NCI-H1436 (cell line): ENCODE data around the gene TXNDC5.
"Not testable (repeated sequence)": the region's sequence is repeated elsewhere in the genome, so short reads cannot be mapped to it uniquely, and the experiment has no call there.

Source experiments
- DNase-seq: peaks from one replicate; lab custom pipeline; 2025; lab: John Stamatoyannopoulos, UW

TXNDC5 gene

DNA sequence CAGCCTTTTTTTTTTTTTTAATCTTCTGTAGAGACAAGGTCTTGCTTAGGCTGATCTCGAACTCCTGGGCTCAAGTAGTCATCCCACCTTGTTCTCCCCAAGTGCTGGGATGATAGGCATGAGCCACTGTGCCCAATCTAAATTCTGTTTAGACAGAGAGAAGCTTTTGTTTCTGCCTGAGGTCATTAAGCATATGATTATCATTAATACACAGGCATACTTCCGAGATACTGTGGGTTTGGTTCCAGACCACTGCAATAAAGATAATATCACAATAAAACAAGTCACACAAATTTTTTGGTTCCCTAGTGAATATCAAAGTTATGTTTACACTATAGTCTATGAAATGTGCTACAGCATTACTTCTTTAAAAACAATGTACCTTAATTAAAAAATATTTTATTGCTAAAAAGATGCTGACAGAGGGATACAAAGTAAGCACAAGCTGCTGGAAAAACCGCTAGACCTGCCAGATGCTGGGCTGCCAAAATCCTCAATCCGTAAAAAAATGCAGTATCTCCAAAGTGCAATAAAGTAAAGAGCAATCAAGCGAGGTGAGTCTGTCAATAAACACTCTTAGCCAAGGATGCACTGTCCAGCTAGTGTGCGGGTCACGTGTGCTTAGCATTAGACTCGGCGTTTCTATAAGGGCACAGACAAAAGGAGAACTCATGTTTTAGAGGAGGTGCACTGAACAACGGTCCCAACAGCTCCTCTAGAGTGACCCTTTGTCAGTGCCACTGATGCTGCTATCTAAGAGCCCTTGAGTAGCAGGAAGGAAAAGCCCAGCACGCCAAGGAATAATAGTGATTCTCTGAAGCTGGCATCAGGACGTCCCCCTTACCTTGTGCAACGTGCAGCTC is 16.1 kb downstream of the TXNDC5 start:
- no peak for DNase-seq

DNA sequence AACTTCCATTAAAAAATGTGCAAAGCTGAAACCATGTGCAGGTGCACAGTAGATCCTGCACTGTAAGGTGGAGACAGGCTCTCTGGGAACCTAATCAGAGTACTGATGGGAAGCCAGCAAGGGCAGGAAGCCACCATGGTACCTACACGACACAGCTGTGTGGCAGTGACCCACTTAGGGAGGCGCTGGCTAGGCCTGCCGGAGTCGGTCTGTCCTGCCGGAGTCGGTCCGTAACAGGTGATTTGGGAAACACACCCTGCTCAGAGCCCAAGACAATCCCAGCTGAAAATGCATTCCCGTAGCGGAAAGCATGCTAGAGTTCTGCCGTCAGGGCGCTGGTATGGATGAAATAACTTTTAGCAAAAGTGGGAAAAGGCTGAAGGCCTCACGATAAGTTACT is 17.2 kb downstream of the TXNDC5 start:
- DNase-seq: no peak

DNA sequence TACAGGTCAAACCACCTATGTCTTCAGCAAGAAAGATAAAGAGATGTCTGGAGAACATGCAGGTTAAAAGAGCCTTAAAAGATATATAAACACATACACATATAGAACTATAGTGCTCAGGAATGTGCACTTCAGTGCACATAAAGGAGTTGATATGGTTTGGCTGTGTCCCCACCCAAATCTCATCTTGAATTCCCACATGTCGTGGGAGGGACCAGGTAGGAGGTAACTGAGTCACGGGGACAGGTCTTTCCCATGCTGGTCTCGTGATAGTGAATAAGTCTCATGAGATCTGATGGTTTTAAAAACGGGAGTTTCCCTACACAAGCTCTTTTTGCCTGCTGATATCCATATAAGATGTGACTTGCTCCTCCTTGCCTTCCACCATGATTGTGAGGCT is 18.2 kb downstream of the TXNDC5 start:
- not testable (repeated sequence) for DNase-seq

DNA sequence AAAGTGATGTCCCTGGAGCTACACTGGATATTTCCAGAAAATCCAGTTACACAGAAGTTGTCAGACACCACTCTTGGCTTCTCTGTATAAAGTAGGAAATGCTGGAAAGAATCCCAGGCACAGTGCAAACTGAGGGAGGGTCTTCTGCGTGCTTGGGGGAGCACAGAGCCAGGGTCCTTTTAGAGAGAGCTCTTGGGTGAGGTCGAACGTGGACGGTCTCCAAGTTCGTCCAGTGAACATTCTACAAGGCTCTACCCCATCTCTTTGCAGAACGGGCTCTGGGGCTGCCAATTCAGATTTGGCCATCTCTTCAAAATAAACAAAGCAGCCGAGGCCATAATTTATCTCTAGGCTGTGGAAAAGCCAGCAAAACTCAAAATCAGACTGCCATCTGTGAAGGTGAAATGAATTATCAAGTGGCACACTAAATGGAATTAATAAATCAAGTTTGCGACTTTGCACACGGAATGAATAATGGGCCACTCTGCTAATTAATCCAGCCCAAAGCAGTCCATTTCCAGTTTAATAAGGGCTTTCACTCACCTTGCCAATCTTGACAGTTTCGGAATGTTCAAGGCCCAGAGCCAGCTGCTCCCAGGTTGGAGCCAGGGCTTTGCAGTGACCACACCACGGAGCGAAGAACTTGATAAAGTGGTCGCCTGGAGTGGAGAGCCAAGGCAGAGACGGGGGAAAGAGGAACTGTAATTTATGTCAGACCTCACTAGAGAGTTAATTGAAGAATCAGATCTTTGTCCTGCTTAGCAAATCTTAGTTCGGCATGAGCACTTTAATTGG is 19.3 kb downstream of the TXNDC5 start:
- no peak for DNase-seq

DNA sequence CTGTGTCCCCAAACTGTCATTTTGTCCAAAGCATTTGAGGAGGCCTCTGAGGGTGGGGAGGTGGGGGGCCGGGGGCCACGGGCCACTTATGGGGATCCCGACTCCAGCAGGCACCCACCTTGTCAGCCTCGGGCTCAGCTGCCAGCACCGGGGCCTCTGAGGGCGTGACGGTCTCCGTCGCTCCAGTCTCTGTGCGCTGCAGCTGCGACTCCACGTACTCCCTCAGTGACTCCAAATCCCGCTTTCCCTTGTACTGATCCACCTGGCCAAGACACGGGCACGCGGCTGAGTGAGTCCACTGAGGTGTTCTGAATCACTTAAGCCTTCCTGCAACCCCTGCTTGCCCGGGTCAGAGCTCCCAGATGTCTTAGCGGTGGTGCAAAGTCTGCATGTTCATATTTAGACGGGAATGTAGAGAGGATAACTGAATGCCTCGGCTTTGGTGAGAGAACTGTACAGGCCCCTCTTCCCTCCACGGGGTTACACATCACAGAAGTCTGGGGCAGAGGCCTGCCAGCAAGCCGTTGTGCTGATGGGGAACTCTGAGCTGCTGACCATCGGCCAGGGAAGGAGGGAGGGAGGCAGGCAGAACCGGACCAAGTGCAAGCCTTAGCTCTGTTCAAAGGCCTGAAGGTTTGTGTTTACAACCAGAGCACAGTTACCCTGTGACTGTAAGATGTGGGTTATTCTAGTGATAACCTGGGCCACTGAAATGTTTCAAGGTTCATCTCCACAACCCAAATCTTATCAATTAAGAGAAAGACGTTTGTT is 21.8 kb downstream of the TXNDC5 start:
- no peak for DNase-seq

DNA sequence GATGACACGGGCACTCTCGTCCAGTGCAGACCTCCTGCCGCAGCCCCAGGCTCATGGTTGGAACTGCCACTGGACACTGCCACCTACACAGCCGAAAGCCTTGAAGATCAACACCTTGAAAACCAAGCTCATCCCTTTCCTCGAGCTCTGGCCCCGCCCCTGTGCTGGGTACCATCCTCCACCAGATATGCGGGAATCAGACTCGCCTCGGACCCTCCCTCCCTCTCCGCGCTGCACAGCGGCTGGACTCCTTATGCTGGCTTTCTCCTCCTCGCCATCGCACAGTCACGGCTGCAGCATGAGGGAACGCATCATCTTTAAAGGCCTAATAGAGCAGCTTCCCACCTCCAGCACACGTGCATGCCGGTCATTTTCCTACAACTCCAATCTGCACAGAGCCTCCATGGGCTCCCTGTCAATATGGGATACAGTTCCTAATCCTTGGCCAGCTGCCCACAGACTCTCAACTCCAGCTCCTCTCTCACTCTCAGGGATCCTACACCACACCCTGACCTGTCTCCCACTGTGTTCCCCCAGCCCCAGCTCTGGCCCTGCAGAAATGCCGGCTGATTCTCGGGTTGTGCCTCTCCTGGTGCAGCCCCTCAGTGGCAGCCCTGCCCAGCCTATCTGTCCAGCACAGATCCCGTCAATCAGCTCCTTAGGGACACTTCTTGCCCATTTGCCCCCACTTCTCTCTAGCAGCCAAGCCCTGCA is 23.2 kb downstream of the TXNDC5 start:
- no peak for DNase-seq

DNA sequence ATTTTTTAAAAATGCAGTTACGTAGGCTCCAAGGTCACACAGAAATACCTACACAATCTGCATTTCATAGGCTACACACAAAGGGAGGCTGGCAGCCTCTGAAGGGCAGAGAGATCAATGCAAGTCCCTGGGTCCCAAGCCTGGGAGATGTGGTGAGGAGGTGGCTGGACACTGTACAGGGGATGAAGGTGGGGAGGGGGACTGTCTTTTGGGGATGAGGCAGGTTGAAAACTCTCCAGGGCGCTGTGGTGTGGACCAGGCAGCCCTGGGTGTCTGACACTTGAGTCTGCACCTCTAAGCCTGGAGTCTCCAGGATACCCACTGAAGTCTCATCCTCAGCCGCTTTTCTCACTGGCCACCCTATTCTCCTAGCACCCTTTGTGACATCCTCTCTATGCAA is 24.5 kb downstream of the TXNDC5 start:
- DNase-seq: no peak

DNA sequence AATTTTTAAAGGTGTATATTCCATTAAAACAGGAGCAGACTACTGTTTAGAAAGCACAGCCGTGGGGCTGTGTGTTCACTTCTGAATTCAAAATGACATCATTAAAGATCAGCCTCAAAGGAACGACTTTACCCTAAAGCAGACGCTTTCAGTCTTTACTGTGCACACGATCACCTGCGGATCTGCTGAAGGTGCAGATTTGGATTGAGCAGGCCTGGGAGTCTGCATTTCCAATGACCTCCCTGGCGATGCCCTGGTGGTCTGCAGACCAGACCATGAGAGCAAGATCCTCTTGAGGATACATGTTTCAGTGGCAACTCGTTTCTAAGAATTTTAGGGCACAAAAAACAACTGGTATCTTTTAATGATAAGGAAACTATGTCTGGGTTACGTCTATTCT is 27.2 kb downstream of the TXNDC5 start:
- DNase-seq: no peak

DNA sequence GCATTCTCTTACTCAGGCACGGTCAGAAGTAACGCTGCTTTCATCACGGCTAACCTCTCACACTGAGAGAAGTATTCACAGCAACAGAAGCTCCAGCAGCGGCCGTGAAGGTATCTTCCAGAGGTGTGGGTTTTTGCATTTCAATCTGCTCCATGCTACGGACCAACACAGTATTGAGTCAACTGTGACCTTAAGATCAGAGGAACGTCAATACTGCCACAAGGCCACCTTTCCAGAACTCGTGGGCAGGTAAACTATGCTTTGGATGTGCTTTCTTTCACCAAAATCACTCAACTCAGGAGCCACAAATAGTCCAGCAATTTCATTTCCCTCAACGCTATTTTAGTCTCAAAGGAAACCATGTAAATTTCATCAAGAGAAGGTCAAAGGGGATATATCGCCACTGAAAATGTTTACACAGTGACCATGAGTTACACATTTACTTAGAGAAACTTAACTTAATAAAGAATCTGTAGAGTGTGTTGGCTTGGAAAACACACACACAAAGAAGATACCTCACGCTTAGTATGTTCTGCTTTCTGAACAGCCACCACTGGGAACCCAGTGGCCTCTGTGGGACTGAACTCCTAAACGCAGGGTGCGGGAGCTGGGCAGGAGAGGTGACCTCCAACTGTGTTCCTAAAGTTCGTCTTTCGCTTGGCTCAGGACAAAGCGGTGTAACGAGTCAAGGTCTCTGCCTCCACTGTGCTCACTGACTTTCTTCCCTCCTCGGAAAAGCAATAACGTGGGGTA is 27.9 kb downstream of the TXNDC5 start:
- DNase-seq: no peak

DNA sequence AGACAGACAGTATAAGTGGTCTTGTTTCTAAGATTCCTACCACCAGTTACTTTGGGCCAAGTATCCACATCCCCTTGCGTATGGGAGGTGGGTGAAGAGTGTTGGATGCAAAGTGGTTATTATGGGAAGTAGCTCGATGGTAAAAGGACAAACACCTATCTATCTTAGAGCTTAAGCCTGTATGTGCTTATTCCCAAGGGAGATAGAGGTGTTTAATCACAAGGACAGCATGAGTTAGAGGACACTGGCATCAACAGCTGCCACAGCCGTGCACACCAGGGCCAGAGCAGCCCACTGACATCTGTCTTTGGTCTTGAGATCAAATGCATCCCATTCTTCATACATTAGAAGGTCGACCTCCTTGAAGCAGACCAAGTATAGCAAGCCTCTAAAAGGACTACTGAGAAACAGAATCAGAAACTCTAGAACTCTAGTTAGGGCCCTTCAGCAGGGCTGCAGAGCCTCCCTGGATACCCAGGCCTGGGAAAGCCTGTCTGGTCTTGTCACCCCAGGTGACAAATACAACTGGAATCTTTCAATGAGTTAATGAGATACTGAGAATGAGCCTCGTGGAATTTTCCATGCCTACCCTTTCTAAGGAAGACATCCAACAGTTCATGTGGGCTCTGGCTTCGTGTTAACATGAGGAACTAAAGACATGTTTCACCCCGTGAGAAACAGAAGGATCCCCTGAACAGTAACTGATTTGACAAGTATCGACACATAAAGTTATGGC is 28.7 kb downstream of the TXNDC5 start:
- no peak for DNase-seq

DNA sequence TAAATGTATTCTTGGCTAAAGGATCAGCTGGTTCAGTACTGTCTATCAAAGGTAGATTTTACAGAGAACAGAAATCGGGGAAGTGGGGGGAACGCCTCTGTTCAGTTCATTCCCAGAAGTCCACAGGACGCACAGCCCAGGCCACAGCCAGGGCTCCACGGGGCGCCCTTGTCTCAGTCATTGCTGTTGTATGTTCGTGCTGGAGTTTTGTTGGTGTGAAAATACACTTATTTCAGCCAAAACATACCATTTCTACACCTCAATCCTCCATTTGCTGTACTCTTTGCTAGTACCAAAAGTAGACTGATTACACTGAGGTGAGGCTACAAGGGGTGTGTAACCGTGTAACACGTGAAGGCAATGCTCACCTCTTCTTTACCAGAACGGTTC is 29.9 kb downstream of the TXNDC5 start:
- DNase-seq: no peak

DNA sequence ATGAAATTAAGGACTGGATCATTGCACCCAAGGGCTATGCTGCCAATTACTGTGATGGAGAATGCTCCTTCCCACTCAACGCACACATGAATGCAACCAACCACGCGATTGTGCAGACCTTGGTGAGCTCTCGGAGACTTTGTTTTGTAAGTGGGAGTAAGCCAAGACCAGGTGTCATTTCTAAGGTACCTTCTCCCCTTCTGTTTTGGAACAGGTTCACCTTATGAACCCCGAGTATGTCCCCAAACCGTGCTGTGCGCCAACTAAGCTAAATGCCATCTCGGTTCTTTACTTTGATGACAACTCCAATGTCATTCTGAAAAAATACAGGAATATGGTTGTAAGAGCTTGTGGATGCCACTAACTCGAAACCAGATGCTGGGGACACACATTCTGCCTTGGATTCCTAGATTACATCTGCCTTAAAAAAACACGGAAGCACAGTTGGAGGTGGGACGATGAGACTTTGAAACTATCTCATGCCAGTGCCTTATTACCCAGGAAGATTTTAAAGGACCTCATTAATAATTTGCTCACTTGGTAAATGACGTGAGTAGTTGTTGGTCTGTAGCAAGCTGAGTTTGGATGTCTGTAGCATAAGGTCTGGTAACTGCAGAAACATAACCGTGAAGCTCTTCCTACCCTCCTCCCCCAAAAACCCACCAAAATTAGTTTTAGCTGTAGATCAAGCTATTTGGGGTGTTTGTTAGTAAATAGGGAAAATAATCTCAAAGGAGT is 30.4 kb downstream of the TXNDC5 start:
- no peak for DNase-seq

DNA sequence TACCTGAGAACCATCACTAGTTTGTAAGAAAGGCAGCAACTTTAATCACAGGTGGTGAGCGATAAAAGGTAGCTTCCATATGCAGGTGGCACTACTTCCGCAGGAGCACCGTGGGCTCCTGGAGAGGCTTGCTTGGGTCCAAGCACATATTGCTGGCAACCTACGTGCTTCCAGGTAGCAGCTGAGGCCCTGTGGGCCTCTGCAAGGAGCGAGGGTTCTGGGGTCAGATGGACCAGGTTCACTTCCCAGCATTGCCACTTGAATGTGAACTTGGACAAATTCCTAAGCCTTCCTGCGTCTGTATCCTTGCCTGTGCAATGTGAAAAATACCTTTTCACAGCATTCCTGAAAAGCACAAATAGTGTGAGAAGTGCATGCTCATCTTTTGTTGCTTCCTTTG is 31.0 kb downstream of the TXNDC5 start:
- DNase-seq: no peak

DNA sequence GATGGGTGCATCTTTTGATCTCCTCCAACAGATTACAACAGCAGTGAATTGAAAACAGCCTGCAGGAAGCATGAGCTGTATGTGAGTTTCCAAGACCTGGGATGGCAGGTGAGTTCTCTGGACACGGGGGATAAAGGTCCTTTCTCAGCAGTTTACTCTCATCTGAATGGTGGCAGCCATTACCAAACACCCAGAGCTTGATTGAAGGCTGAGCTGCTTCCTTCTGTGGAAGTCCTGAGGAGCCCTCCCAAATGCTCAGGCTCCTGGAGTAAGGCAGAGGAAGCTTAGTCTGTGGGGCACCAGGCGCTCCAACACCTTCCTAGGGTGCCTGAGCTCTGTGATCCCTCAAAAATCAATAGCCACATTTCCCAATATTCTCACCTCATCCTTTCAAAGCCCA is 31.5 kb downstream of the TXNDC5 start:
- no peak for DNase-seq

DNA sequence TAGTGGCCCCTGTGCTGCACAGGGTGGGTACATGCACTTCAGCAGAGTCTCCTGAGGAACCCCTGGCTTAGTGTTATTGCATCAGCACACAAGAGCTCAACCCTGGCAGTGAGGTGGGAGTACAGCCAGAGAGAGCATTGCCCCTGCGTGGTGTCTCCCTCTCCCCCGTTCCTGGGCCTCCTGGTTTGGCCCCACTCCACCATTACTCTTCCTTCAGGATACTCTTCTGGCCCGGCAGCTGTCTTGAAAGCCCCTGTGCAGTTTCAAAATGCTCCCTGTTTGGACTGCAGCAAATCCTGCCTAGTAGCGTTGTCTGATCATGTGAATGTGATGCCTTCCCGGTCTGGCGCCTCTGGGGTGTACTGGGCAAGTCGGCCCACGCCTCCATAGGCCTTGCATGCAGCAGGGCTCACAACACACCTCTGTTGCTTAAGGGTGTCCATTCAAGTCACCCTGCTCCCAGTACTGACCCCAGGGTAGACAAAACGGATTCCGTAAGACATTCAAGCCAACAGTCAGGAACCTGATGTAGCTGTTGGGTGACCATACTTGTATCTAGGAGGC is 32.1 kb downstream of the TXNDC5 start:
- no peak for DNase-seq

DNA sequence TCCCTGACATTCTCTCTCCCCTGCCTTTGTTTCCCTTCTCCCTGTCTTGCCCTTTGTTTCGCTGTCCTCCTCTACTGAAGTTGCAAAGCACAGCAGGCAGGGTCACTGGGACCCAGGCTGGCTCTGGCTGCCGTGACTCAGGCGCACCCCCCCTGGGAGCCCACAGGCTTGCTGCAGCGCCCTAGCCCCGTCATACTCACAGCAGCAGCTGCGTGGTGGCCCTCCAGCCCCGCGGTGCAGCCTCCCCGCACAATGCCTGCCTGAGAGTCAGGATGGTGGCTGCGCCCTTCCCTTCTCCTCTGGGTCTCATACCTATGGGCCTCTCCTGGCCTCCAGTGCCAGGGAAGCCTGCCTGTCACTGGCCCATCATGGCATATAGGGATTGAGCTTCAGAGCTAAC is 41.7 kb downstream of the TXNDC5 start:
- no peak for DNase-seq

DNA sequence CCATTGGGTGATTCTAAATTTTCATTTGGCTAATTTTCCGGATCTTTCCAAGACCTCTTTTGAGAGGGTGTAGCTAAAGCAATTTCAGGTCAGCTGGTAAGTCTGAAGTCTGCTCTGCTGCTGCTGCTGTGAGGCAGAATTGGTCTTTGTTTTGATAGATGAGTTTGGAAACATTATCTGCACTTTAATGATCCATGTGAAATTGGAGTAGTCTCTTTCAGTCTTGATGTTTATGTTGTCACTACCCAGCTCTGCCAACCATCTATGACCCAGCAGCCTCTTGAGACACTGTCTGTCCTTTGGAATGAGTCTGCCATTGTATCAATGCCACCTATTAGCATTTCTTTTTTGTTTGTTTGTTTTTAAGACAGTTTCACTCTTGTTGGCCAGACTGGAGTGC is 44.1 kb downstream of the TXNDC5 start:
- no peak for DNase-seq

DNA sequence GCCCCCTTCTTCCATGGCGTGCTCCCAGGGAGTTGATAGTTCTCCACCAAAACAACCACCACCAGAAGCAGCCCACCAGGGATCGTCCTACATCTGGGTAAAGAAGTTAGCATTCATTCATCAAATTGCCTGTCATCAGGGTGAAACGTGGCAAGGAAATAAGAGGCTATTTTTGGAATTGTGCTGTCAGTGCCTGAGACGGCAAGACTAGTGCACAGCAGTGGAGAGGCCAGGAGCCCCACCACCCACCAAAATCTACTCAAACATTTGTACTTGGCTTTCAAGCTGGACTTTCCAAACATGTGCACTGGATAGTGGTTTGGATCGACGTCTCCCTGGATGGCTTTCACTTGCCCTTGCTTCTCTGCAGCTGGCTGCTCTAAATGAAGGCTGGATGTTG is 44.8 kb downstream of the TXNDC5 start:
- DNase-seq: no peak

DNA sequence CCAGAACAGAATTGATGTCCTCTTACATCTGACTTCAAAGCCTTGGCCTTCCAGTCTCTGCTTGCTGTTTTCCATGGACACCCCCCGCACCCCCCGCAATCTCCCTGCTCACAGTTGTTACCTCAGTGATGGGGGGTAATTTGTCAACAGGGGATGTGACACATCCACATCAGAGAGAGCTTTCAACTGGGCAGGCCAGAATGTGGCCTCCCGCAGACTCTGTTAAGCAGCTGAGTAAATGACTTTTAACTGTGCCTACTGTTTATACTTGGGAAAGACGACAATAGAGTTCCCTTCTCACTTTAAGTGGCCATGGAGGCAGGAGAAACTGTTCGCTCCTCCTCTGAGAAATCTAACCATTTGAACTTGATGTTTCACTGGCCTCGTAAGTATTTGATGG is 51.0 kb downstream of the TXNDC5 start:
- DNase-seq: no peak

DNA sequence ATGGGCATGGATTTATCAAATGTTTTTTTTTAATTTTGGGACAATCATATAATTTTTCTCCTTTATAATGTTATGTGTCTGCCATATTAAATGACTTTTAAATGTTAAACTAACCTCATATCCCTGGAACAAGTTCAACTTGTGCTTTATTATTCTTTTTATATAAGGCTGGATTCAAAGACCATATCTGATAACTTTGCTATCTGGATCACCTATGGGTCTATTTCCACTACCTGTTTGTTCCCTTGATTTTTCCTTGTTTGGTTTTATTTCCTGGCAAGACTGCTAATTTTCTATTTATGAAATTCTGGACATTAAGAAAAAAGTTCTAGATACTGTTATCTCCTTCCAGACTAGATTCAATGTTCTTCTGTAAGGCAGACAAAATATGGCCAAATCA is 58.8 kb downstream of the TXNDC5 start:
- DNase-seq: no peak
